SK-N-SH (cell line): ENCODE results near the gene CPT1C. TPM values are rescaled to one million over a fixed set of nuclear protein-coding genes. Genes with fewer than 3 reads are reported as not detected.

ENCODE experiments used
- CTCF ChIA-PET: fragments of 300-600, 350-600 bp; formaldehyde crosslinking; extraction: SDS; loops from one replicate; lab custom pipeline; 2021; lab: Yijun Ruan, JAX
- POLR2A ChIA-PET: fragments of 350-600 bp; sonication (Branson Sonifier 250); formaldehyde crosslinking; extraction: SDS; loops from one replicate; lab custom pipeline; 2020; ENCODE audit warnings: antibody characterized with exemption, inconsistent platforms; lab: Yijun Ruan, JAX
- DNase-seq: peaks from one replicate; pipeline ENCODE4 v3.0.0; 2012
- H2AFZ ChIP-seq: fragments of 200-600 bp; sonication (generic); 2 replicates; pipeline ENCODE4 v1.8.1; 2016; ENCODE audit warnings: antibody characterized with exemption, mild to moderate bottlenecking, low read depth
- H3F3A ChIP-seq: fragments of 200-600 bp; sonication (generic); replicated peaks from 2 replicates; pipeline ENCODE3; 2016; ENCODE audit warnings: antibody characterized with exemption, mild to moderate bottlenecking; ENCODE audit not compliant: insufficient read depth
- H3K27ac ChIP-seq, 2 experiments: fragments of 200-500 bp in 1 of 2; fragments of 200-600 bp in 1 of 2; sonication (Bioruptor generic) in 1 of 2; sonication (generic), shearing (Covaris generic) in 1 of 2; 2 replicates each; pipeline versions ENCODE4 v1.5.1 to v1.6.1; 2014 to 2016; ENCODE audit warnings: low read depth in 2 of 2, inconsistent platforms in 1 of 2, low read length in 1 of 2, mild to moderate bottlenecking in 1 of 2, mixed read lengths in 1 of 2
- H3K27me3 ChIP-seq: fragments of 200-600 bp; sonication (generic), shearing (Covaris generic); 2 replicates; pipeline ENCODE4 v1.6.1; 2016; ENCODE audit warnings: mixed run types; ENCODE audit not compliant: insufficient read depth
- H3K36me3 ChIP-seq, 2 experiments: fragments of 200-500 bp in 1 of 2; fragments of 200-600 bp in 1 of 2; sonication (Bioruptor generic) in 1 of 2; sonication (generic) in 1 of 2; replicated peaks in 1 of 2; 2 replicates each; pipeline versions ENCODE3 to v1.5.1; 2014 to 2016; ENCODE audit warnings: low read length in 1 of 2, mild to moderate bottlenecking in 1 of 2; ENCODE audit not compliant: insufficient read depth in 2 of 2, control insufficient read depth in 1 of 2
- H3K4me1 ChIP-seq, 2 experiments: fragments of 200-500 bp in 1 of 2; fragments of 200-600 bp in 1 of 2; sonication (Bioruptor generic) in 1 of 2; sonication (generic), shearing (Covaris generic) in 1 of 2; 2 replicates each; pipeline versions ENCODE4 v1.5.1 to v1.6.1; 2014 to 2016; ENCODE audit warnings: low read depth in 1 of 2, low read length in 1 of 2, mixed run types in 1 of 2; ENCODE audit not compliant: insufficient read depth in 2 of 2, control insufficient read depth in 1 of 2
- H3K4me2 ChIP-seq: fragments of 200-600 bp; sonication (generic), shearing (Covaris generic); 2 replicates; pipeline ENCODE4 v1.6.1; 2017; ENCODE audit warnings: mixed run types
- H3K4me3 ChIP-seq, 2 experiments: fragments of 200-500 bp in 1 of 2; fragments of 200-600 bp in 1 of 2; sonication (Bioruptor generic) in 1 of 2; sonication (generic), shearing (Covaris generic) in 1 of 2; 2 replicates each; pipeline versions ENCODE4 v1.5.1 to v1.8.1; 2014 to 2016; ENCODE audit warnings: low read depth in 2 of 2, inconsistent platforms in 1 of 2, low read length in 1 of 2, mild to moderate bottlenecking in 1 of 2, mixed read lengths in 1 of 2, moderate library complexity in 1 of 2
- H3K79me2 ChIP-seq: fragments of 200-600 bp; sonication (generic); 2 replicates; pipeline ENCODE4 v1.8.1; 2017; ENCODE audit warnings: mild to moderate bottlenecking; ENCODE audit not compliant: insufficient read depth
- H3K9ac ChIP-seq: fragments of 200-600 bp; sonication (generic); 2 replicates; pipeline ENCODE4 v1.6.1; 2017; ENCODE audit warnings: mixed run types
- H3K9me2 ChIP-seq: fragments of 200-600 bp; sonication (generic); 2 replicates; pipeline ENCODE4 v1.6.1; 2017; ENCODE audit warnings: mixed run types
- H3K9me3 ChIP-seq: fragments of 200-600 bp; sonication (generic); 2 replicates; pipeline ENCODE4 v1.6.1; 2017; ENCODE audit warnings: mixed run types, mild to moderate bottlenecking, moderate library complexity
- H4K20me1 ChIP-seq: fragments of 200-600 bp; sonication (generic); 2 replicates; pipeline ENCODE4 v1.6.1; 2017; ENCODE audit warnings: mild to moderate bottlenecking, mixed run types; ENCODE audit not compliant: insufficient read depth
- CHD2 ChIP-seq: fragments of 150-350 bp; IDR thresholded peaks from 2 replicates; pipeline ENCODE4 v1.6.1; 2018; ENCODE audit warnings: low read length; ENCODE audit not compliant: partially characterized antibody
- CTCF ChIP-seq: fragments of 200-600 bp; sonication (generic); IDR thresholded peaks from 2 replicates; pipeline ENCODE4 v1.6.1; 2017; ENCODE audit warnings: antibody characterized with exemption, mild to moderate bottlenecking, moderate library complexity
- ELF1 ChIP-seq: IDR thresholded peaks from 2 replicates; pipeline ENCODE4 v1.4.0; 2012
- EP300 ChIP-seq, 2 experiments: IDR thresholded peaks; 2 replicates each; pipeline versions ENCODE4 v1.4.0 to v1.6.1; 2012; ENCODE audit warnings: borderline replicate concordance in 1 of 2, low read depth in 1 of 2, low read length in 1 of 2
- GABPA ChIP-seq: IDR thresholded peaks from 2 replicates; pipeline ENCODE4 v1.4.0; 2012; ENCODE audit warnings: low read depth, mild to moderate bottlenecking
- IRF3 ChIP-seq: fragments of 150-350 bp; IDR thresholded peaks from 2 replicates; pipeline ENCODE4 v1.6.1; 2016; ENCODE audit warnings: mild to moderate bottlenecking, low read depth, low read length
- MAX ChIP-seq: IDR thresholded peaks from 2 replicates; pipeline ENCODE4 v1.4.0; 2012; ENCODE audit warnings: low read depth
- MXI1 ChIP-seq: IDR thresholded peaks from 2 replicates; pipeline ENCODE4 v1.6.1; 2012; ENCODE audit warnings: mild to moderate bottlenecking, low read depth, low read length, improper control_type of control experiment
- NFIC ChIP-seq: IDR thresholded peaks from 2 replicates; pipeline ENCODE4 v1.4.0; 2012; ENCODE audit warnings: borderline replicate concordance
- NRF1 ChIP-seq: IDR thresholded peaks from 2 replicates; pipeline ENCODE4 v1.6.1; 2012; ENCODE audit warnings: low read depth, mild to moderate bottlenecking, low read length
- POLR2AphosphoS5 ChIP-seq: IDR thresholded peaks from 2 replicates; pipeline ENCODE4 v1.6.1; 2012; ENCODE audit warnings: low read depth, low read length
- RCOR1 ChIP-seq: fragments of 150-350 bp; IDR thresholded peaks from 2 replicates; pipeline ENCODE4 v1.6.1; 2017; ENCODE audit warnings: antibody characterized with exemption, low read length
- RFX5 ChIP-seq: IDR thresholded peaks from 2 replicates; pipeline ENCODE4 v1.6.1; 2012; ENCODE audit warnings: mild to moderate bottlenecking, improper control_type of control experiment, low read length
- SIN3A ChIP-seq: IDR thresholded peaks from 2 replicates; pipeline ENCODE4 v1.6.1; 2012; ENCODE audit warnings: low read depth, mild to moderate bottlenecking, low read length, moderate library complexity, borderline replicate concordance
- TAF1 ChIP-seq: IDR thresholded peaks from 2 replicates; pipeline ENCODE4 v1.6.1; 2012; ENCODE audit warnings: low read depth, mild to moderate bottlenecking, low read length, moderate library complexity, borderline replicate concordance
- TEAD4 ChIP-seq: IDR thresholded peaks from 2 replicates; pipeline ENCODE4 v1.4.0; 2012; ENCODE audit warnings: mild to moderate bottlenecking, borderline replicate concordance; ENCODE audit not compliant: insufficient read depth
- USF1 ChIP-seq: IDR thresholded peaks from 2 replicates; pipeline ENCODE4 v1.4.0; 2012; ENCODE audit warnings: low read depth, borderline replicate concordance
- YY1 ChIP-seq: IDR thresholded peaks from 2 replicates; pipeline ENCODE4 v1.4.0; 2012; ENCODE audit warnings: low read depth, mild to moderate bottlenecking
- ZBTB33 ChIP-seq: IDR thresholded peaks from 2 replicates; pipeline ENCODE4 v1.4.0; 2012; ENCODE audit warnings: low read depth, borderline replicate concordance
- WGBS: methylation state at CpG from one replicate; pipeline ENCODE4 v1.1.6; 2017; ENCODE audit warnings: low lambda C conversion rate; 5-methylcytosine and 5-hydroxymethylcytosine counted together
- polyA plus RNA-seq, 3 experiments: library from polyadenylated mRNA; depleted of rRNA; stranded (reverse); fragments of >200 nt; gene quantifications; 2 replicates each; pipeline ENCODE4 v1.2.3, GENCODE V29; 2012

Gene CPT1C
- polyA plus RNA-seq, 1 of the 3 experiments (the other 2 are of a cell fraction): 139 TPM

GRCh38 chr19:49665351-49666119, 25.4 kb upstream of the CPT1C start, which contains the start of the genes BCL2L12 and IRF3:
TSS of gene BCL2L12 (plus strand) at chr19:49665933. CDS start at chr19:49666693, 760 bp downstream.
TSS of gene IRF3 (minus strand) at chr19:49665857. CDS start at chr19:49664838, 1,019 bp downstream.
- H3K79me2 ChIP-seq: peaks cover 30% of the 10 kb centered on the region
- H3F3A ChIP-seq: peaks cover 20% of the 10 kb centered on the region
- peaks cover 9 to 15% of the 10 kb centered on the region in 2 experiments; a peak in 3 of 4 replicates for H3K4me1 ChIP-seq
- no peaks in the 10 kb centered on the region for H3K9me2 ChIP-seq
- TF ChIP-seq IRF3 (no peak), USF1 (no peak), SIN3A (peak; percentile 91), TAF1 (peak; percentile 51), NRF1 (peak; percentile 89), NFIC (no peak), CHD2 (no peak), CTCF (no peak), GABPA (peak; percentile 20; the same call in 1 of the 2 replicates), MAX (no peak; the same call in 1 of the 2 replicates), MXI1 (peak; percentile 64), ELF1 (peak; percentile 67), TEAD4 (no peak), RFX5 (no peak), POLR2AphosphoS5 (peak; percentile 80), RCOR1 (peak; percentile 50), YY1 (no peak), EP300 (IDR thresholded peaks at IDR 0.05; ENCODE audit: borderline replicate concordance in 1 of 2, low read depth in 1 of 2, low read length in 1 of 2) (no peak), ZBTB33 (no peak)
- under 1% methylated on average over 50 of the region's 50 CpGs for WGBS
- ChIA-PET CTCF (interaction anchor here (0.8 to 9.4 kb wide), 6 partner anchors 10 to 24 kb away, joined by 3 to 78 read pairs (median 4); partner anchors contain the start of genes ADM5, PRMT1 and SCAF1), POLR2A (interaction anchor here (1.3 to 2.2 kb wide), 4 partner anchors 11 to 72 kb away, joined by 3 to 15 read pairs (median 4); partner anchors contain the start of genes PRMT1 and RRAS)
- H2AFZ ChIP-seq: peak within 1 kb of the TSS; percentile 93
- DNase-seq: peak; percentile 95
- no peaks in the 10 kb centered on the region for H4K20me1 ChIP-seq
- no peaks in the 10 kb centered on the region for H3K9me3 ChIP-seq
- peak within 1 kb of the TSS; percentile 90 for H3K9ac ChIP-seq
- peaks cover 5 to 20% of the 10 kb centered on the region in 2 experiments for H3K36me3 ChIP-seq
- H3K4me3 ChIP-seq: peak within 1 kb of the TSS; percentile 73 to 97
- H3K27me3 ChIP-seq: no peaks in the 10 kb centered on the region
- H3K4me2 ChIP-seq: peak within 1 kb of the TSS; percentile 97
- H3K27ac ChIP-seq: peak within 1 kb of the TSS; percentile 76 to 96
